ENCODE data around the gene OR1E2. TPM values are rescaled to one million over a fixed set of nuclear protein-coding genes. Genes with fewer than 3 reads are reported as not detected.

Gene OR1E2
- total RNA-seq, 1 experiment from 2014 or later: not detected

GRCh38 chr17:3418222-3418621 is 15.4 kb downstream of the OR1E2 start:
- Histone ChIP-seq H3T11ph (ENCODE audit: low read length) (no peak overlapping the region), H3K9me3 (ENCODE audit: control insufficient read depth, low read depth, low read length) (peaks cover 4% of the 10 kb centered on the region), H3K79me1 (ENCODE audit: insufficient read depth, low read depth, low read length, poor library complexity, severe bottlenecking) (no peaks in the 10 kb centered on the region), H4K20me1 (ENCODE audit: control insufficient read depth, insufficient read depth, insufficient read length) (no peaks in the 10 kb centered on the region), H3K18ac (ENCODE audit: insufficient read length, low read depth, low read length) (no peak overlapping the region), H3K14ac (ENCODE audit: insufficient read depth, low read length) (no peak overlapping the region), H4K5ac (ENCODE audit: insufficient read length, low read depth, low read length) (no peak overlapping the region), H2AFZ (ENCODE audit: low read length) (no peak overlapping the region), H3K79me2 (ENCODE audit: insufficient read depth, low read length) (no peaks in the 10 kb centered on the region), H3K56ac (ENCODE audit: insufficient read length, low read depth, low read length) (no peak overlapping the region), H3K23ac (ENCODE audit: insufficient read length, low read depth, low read length) (no peak overlapping the region), H2BK20ac (ENCODE audit: low read depth, low read length, poor library complexity, severe bottlenecking) (no peak overlapping the region), H4K8ac (replicated peaks; ENCODE audit: insufficient read length, low read depth, low read length) (no peak overlapping the region), H3K27ac (ENCODE audit: insufficient read length, low read depth, low read length) (no peak overlapping the region), H3K4me2 (ENCODE audit: insufficient read depth, insufficient read length, low read length) (no peak overlapping the region), H3K23me2 (ENCODE audit: insufficient read length, low read depth, low read length, poor library complexity, severe bottlenecking) (no peaks in the 10 kb centered on the region), H3K9ac (ENCODE audit: extremely low read depth, insufficient read length, low read length) (no peak overlapping the region), H3K4me1 (ENCODE audit: insufficient read depth, low read length) (no peaks in the 10 kb centered on the region), H2BK5ac (ENCODE audit: insufficient read length, low read length) (no peak overlapping the region), H3K4ac (ENCODE audit: low read depth, low read length) (no peak overlapping the region), H2AK5ac (ENCODE audit: insufficient read length, low read length) (no peak overlapping the region), H2BK12ac (ENCODE audit: insufficient read length, low read depth, low read length) (no peak overlapping the region), H4K91ac (ENCODE audit: insufficient read length, low read depth, low read length) (no peak overlapping the region), H3K27me3 (ENCODE audit: insufficient read depth, low read length) (no peaks in the 10 kb centered on the region), H2BK120ac (ENCODE audit: low read depth, low read length, poor library complexity, severe bottlenecking) (no peak overlapping the region), H2BK15ac (ENCODE audit: low read depth, low read length) (no peak overlapping the region)
- H3K36me3 Mint-ChIP-seq (ENCODE audit: insufficient read depth in 1 of 3, low read depth in 3 of 3): peaks cover 0 to 17% (median 5%) of the 10 kb centered on the region in 3 experiments; a peak in 5 of 7 replicates
- no CpG with 5 or more reads among the region's 2 CpGs for WGBS (ENCODE audit: extremely low coverage, insufficient read length, low lambda C conversion rate)
- no peaks in the 10 kb centered on the region for H3K4me1 Mint-ChIP-seq
- H3K27me3 Mint-ChIP-seq (ENCODE audit: low read depth): no peaks in the 10 kb centered on the region; the same call in none of the 2 replicates
- no peak for DNase-seq
- H3K4me3 Mint-ChIP-seq: no peak overlapping the region
- TF ChIP-seq CTCF (conservative IDR thresholded peaks at IDR 0.05): no peak
- H3K9me3 Mint-ChIP-seq: peaks cover 37 to 77% of the 10 kb centered on the region in 2 experiments
- no peak overlapping the region for H3K27ac Mint-ChIP-seq
